Measurements from ENCODE around the gene STPG2.

Gene STPG2

GRCh38 chr4:97828646-97829045 is 314.6 kb downstream of the STPG2 start:
- DNase-seq (ENCODE audit: low spot score): no peak
- FAIRE-seq: no peak

DNA sequence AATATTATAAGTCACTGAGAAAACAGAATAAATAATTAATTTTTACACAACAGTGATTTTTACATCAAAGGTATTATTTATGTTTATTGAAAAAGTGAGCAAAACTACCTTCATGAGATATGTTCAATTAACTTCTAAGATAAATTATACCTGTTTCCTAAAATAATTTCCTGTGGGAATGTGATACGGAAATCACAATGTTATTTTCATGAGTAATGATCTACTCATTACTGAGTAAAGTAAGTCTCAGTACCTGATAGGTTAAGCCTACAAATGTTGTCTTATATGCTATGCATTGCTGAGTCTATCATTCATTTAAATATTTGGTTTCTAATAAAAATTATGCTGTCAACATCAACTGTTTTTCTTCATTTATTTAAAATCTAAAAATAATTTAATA is 324.0 kb downstream of the STPG2 start:
- FAIRE-seq (no peak), DNase-seq (ENCODE audit: low spot score) (no peak)

- no peak for FAIRE-seq
Measured at GRCh38 chr4:97812768-97813167, 330.5 kb downstream of the STPG2 start.

GRCh38 chr4:97786306-97786920 is 356.9 kb downstream of the STPG2 start:
- FAIRE-seq (no peak), DNase-seq (ENCODE audit: low spot score) (no peak)

More at GRCh38 chr4:97812768-97813167, 330.5 kb downstream of the STPG2 start:
- DNase-seq (ENCODE audit: low spot score): no peak

DNA sequence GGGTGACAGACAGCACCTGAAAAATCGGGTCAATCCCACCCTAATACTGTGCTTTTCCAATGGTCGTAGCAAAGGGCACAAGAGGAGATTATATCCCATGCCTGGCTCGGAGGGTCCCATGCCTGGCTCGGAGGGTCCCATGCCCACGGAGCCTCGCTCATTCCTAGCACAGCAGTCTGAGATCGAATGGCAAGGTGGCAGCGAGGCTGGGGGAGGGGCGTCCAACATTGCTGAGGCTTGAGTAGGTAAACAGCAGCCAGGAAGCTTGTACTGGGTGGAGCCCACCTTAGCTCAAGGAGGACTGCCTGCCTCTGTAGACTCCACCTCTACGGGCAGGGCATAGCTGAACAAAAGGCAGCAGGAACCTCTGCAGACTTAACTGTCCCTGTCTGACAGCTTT is 365.1 kb downstream of the STPG2 start:
- DNase-seq (ENCODE audit: low spot score) (no peak), FAIRE-seq (no peak)

DNA sequence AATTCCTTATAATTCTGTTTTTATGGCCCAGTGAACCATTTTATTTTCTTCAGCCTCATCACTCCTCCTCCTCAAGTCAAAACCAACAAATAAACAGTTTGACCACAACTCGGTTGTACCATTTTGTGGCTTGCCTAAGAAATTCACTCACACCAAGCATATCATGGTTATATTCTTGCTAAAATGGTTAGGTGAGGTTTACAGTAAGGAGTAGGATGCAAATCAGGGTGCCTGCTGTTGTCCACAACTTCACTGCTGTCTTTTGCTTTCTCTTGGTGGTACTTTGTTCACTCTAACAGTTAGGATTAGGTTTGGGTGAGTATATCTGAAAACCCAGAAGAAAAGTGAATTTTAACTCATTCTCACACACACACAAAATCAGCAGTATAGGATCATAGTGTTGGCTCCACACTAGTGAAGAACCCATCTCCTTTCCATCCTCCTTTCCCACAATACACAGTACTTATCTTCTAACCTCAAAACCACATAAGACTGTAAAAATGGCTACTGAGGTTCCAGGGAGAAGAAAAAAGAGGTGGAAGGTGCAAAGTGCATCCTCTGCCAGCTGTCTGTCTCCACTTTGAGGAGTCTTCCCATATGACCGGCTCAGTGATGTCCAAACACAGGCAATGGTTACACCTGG is 368.8 kb downstream of the STPG2 start:
- no peak for DNase-seq (ENCODE audit: low spot score)
- no peak for FAIRE-seq

GRCh38 chr4:97770222-97770621 is 373.1 kb downstream of the STPG2 start:
- no peak for FAIRE-seq

GRCh38 chr4:97762115-97762512 is 381.2 kb downstream of the STPG2 start:
- DNase-seq (ENCODE audit: low spot score) (no peak), FAIRE-seq (no peak)

More at GRCh38 chr4:97770222-97770621, 373.1 kb downstream of the STPG2 start:
- DNase-seq (ENCODE audit: low spot score): no peak

DNA sequence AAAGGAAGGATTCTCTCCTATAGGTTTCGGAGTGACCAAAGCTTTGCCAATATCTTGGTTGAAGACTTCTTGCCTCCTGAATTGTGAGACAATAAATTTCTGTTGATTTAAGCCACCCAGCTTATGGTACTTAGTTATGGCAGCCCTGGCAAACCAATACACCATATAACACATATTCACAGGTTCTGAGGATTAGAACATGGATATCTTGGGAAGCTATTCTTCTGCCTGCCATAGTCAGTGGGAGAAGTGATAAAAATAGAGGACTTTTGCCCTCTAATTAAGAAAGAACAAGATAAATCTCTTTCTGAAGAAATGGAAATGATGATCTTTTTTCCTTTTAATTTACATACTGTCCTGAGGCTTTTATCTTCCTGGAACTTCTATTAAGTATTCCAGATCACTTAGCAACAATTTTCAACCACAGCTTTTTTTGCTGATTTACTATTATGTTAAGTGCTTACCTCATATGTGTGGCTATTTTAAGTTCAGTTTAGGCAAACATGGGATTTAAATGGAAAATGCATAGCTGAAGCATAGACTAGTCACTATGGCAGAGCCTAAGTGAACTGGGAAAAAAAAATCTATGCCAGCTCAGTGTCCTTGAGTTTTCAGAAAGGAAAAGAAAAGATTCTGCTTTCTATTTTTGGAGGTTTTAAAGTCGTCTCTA is 381.7 kb downstream of the STPG2 start:
- DNase-seq (ENCODE audit: low spot score): no peak
- no peak for FAIRE-seq

DNA sequence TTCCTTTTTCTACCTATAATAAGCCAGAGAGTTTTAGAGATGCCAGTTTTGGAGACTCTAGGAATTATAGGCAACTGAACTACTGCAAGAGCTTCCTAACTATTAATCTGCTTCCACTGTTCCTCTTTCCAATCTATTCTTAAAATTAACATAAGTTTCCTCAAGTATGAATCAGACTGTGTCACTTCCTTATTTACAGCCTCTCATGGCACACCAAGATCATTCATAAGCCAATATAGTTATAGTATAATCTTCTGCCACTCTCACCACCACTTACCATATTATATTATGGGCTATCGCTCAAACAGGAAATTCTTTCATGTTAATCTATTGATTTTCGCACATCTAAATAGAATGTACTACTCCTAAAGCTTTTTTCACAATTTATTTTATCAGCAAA is 383.5 kb downstream of the STPG2 start:
- DNase-seq (ENCODE audit: low spot score): no peak
- FAIRE-seq: no peak

DNA sequence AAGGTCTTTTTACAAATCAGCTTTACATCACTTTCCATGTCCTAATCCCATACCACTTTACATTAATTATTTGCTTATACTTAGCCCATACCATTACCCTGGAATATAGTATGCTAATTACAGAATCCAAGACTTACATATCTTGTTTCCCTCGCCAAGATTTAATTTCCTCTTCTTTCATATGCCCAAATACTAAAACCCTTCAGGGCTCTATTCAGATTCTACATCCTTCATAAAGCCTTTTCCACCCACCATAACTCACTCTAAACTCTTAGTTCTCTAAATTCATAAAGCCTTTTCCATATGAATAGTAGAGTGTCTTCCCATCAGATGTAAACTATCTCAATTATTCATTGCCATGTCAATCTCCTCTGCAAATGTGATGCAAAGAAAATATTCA is 390.7 kb downstream of the STPG2 start:
- DNase-seq (ENCODE audit: low spot score): no peak
- no peak for FAIRE-seq

DNA sequence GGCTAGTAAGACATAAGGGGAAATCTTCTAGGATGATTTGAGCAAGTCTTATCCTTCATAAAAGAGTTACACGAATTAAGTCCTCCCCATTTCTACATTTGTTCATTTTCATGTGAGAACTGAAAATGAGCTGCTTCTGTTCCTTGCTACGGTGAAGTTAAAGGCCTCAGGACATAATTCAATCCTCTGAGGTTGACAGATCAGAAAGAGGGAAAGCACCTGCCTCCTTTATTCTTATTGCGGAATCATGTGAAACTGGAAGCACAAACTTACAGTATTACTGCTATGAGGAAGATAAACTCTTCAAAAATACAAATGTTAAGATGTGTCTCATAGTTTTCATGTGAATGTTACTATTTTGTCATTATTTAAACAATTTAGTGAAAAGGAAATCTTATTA is 395.3 kb downstream of the STPG2 start:
- FAIRE-seq (no peak), DNase-seq (ENCODE audit: low spot score) (no peak)

- DNase-seq (ENCODE audit: low spot score) (peak; percentile 6), FAIRE-seq (no peak)
Measured at GRCh38 chr4:97720869-97721432, 422.3 kb downstream of the STPG2 start.

DNA sequence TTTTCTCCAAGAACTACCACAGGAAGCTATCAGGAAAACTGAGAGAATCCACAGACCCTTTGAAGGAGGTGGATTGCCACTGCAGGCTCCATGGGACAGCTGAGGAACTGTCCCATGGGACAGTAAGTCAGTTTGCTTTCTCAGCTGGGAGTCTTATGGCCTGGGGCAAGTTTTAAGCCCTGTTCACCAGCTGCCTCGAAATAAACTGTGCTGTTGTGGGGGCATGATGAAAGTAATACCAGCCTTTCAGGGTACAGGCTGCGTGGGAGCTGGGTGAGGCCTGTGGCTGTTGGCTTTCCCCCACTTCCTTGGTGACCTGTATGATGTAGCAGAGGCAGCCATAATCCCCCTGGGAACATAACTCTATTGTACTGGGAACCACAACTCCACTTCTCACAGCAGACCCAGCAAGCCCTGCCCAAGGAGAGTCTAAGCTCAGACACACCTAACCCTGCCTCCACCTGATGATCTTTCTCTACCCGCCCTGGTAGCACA is 452.1 kb downstream of the STPG2 start:
- FAIRE-seq (no peak), DNase-seq (ENCODE audit: low spot score) (no peak)

- FAIRE-seq: no peak
- no peak for DNase-seq (ENCODE audit: low spot score)
Measured at GRCh38 chr4:97670703-97671269, 472.5 kb downstream of the STPG2 start.

DNA sequence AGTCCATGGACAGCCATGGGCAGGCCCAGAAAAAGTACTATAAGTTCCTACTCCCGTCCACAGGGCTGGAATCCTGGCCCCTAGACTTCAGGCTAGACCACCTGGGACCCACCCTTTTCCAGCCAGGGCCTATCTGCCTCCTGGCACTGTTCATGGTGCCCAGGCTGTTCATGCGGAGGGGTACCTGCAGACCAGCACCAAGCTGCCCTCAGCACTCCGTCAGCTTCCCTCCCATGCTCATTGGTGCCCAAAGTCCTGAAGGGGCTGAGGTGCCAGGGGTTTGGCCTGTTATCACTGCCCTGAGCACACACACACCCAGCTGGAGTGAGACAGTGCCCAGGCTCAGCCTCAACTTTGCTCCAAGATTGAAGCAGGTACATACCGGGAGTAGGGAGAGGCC is 477.7 kb downstream of the STPG2 start:
- DNase-seq (ENCODE audit: low spot score) (no peak), FAIRE-seq (no peak)

- FAIRE-seq (peak; percentile 5), DNase-seq (ENCODE audit: low spot score) (no peak)
Measured at GRCh38 chr4:97664741-97665140, 478.5 kb downstream of the STPG2 start.

- FAIRE-seq: no peak
- no peak for DNase-seq (ENCODE audit: low spot score)
Measured at GRCh38 chr4:97662133-97662532, 481.1 kb downstream of the STPG2 start.

GRCh38 chr4:97656044-97656720 is 487.1 kb downstream of the STPG2 start:
- FAIRE-seq (no peak), DNase-seq (ENCODE audit: low spot score) (peak; percentile 18)

- FAIRE-seq: no peak
- no peak for DNase-seq (ENCODE audit: low spot score)
Measured at GRCh38 chr4:97653701-97654100, 489.6 kb downstream of the STPG2 start.

GRCh38 chr4:97646997-97647396 is 496.3 kb downstream of the STPG2 start:
- FAIRE-seq (no peak), DNase-seq (ENCODE audit: low spot score) (no peak)

Data from urothelium cell line (cell line).